Measurements from ENCODE around the gene IER2.
A peak's percentile ranks its signal among the peaks of the same experiment; 100 is the strongest.
"Not testable (repeated sequence)": the region's sequence is repeated elsewhere in the genome, so short reads cannot be mapped to it uniquely, and the experiment has no call there.

The IER2 gene

DNA sequence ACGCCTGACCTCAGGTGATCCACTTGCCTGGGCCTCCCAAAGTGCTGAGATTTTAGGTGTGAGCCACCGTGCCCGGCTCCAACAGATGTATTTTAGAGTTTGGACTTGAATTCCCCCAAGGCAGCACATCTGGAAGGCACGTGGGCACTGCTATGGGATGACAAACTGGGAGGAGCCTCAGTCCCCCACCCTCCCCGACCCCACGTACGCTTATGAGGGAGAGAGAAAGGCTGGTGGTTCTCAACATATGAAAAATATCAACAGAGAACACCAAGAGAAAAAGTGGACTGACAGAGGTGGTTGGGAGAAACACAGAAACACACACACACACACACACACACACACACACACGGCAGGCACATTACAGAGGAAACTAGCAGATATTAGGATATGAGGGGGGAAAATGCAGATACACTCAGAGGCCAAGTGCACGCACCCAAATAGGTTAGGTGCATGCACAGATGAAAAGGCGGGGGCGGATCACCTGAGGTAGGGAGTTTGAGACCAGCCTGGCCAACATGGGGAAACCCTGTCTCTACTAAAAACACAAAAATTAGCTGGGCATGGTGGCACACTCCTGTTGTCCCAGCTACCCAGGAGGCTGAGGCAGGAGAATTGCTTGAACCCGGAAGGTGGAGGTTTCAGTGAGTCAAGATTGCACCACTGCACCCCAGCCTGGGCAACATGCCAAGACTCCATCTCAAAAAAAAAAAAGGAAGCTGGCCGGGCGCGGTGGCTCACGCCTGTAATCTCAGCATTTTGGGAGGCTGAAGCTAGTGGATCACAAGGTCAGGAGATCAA lies 3.2 kb upstream of the IER2 start:
- no peak for DNase-seq

DNA sequence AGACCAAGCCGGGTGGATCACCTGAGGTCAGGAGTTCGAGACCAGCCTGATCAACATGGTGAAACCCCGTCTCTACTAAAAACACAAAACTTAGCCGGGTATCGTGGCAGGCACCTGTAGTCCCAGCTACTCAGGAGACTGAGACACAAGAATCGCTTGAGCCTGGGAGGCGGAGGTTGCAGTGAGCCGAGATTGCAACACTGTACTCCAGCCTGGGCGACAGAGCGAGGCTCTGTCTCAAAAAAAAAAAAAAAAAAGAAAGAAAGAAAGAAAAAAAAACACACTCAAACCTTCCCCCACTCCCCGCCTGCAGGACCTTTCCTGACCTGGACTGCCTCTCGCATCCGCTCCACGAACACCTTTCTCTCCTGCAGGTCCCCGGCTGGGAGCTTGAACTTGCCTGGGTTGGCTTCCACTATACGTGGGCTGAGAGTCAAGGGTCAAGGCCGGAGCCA lies 1.0 kb upstream of the IER2 start:
- DNase-seq, result not testable (repeated sequence)

DNA sequence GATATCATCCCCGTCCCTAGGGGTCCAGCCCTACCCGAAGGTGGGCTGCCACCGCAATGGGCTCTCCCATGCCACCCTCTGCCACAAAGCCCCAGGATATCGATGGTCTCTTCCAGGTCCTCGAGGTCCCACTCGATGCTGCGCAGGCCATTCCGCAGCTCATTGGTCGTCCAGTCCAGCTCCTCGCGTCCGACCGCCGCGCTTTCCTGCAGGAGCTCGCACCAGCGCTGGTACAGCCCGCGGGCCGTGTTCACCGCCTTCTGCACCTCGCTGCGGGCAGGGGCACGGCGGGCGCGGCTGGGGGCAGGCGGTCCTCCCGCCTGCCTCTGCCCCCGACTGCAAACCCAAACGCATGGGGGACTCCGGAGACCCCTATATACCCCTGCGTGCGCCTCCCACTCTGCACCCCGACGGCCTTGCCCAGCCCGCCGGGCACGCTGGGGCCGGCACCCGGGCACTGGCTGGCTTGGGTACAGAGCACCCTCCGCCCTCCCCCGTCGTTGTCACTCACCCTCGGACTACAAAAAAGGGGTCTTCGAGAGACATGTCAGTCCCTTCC lies 504 bp upstream of the IER2 start:
- no peak for DNase-seq

DNA sequence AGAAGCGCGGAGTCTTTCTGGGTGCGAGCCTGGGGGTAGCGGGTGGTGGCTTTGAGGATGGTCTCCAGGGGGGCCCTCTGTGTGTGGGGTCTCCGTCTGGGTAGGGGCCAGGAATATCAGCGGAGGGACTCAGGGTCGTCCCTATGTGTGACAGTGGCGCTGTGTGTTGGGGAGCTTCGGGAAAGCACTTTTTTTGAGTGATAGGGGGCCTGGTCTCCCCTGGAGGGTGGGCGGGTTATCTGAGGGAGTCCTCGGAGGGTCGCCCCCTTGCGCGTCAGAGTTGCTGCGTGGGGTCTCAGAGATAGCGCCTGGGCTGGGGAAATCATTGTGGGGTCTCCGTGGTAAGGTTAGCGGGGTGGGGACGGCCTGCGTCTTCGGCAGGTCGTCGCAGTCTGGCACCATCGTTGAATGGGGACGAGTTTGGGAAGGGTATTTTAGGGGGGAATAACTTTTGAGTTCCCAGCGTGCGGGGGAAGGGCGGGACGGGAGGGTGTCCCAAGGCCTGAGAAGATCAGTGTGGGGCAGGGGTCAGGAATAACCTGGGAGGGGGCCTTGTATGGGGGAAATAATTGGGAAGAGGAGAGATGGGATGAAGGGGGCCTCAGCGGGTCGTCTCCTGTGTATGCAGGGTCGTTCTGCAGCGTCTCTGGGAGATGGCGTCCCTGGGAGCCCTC lies 857 bp downstream of the IER2 start:
- no peak for DNase-seq

DNA sequence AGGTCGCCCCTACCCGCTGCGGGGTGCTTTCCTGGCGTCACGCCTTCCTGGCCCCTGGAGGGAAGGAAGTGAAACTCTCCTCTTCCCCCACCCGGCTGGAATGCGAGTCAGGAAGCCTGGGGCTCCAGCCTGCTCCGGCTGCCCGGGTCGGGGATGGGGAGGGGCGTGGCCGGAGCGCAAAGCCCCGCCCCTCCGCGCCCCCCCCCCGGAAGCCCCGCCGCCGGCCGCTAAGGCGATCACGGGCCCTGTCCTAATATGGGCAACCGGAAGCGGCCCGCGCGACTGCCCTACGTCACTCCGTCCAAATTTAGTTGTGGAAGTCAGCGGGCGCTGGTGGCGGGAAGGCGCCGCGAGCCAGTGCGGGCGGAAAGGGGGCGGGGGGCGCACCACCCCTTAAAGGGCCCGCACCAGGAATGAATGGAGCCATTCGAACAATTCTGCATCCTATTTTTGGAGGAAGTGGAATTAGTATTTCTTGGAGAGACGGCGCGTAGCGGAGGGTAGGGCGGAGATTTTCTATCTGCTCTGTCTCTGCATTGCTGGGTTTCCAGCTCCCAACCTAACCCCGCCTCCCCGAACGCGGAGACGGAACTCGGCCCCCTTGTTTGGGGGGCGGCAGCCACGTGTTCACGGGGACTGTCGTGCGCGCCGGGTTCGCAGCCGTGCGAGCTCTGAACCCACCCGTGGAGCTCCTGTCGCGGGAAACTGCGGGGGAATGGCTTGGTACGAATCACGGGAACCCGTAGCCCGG lies 1.6 kb downstream of the IER2 start:
- DNase-seq, result peak; percentile 89

DNA sequence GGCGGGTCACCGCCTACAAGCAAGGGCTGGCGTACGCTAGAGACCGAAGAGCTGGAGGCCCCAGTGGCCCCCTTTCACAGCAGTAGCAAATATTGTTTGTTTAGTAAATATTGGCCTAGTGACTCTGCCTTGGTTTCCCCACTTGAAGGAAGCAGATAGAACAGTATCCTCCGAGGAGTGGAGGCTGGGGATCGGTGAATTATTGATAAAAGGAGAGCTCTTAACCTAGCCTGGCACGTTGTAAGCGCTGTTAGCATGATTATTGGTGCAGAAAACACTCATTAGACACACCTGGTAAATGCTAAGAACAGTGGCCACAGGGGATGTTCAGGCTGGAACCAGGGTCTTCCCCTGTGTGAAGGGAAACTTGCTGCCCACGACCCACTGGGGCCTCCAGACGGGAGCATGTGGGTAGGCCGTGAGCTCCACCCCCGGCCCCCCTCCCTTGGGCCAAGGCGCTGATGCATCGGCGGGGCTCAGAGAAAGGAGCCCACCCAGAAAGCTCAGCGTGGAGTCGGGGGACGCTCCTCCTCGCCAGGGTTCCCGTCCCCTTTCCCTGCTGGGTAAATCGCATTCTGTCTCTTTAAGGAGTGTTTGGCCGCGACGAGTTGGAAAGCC lies 2.3 kb downstream of the IER2 start:
- peak; percentile 48 for DNase-seq

DNA sequence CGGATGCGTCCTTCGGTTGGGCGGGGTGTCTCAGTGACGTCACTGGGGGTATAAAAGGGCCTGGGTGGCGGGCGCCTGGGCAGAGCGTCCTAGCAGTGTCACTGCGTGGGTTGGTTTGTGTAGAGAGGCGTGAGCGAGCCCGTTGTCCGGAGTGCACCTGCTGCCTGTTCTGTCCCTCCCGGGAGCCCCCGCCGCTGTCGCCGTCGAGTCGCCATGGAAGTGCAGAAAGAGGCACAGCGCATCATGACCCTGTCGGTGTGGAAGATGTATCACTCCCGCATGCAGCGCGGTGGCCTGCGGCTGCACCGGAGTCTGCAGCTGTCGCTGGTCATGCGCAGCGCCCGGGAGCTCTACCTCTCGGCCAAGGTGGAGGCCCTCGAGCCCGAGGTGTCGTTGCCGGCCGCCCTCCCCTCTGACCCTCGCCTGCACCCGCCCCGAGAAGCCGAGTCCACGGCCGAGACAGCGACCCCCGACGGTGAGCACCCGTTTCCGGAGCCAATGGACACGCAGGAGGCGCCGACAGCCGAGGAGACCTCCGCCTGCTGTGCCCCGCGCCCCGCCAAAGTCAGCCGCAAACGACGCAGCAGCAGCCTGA lies 2.9 kb downstream of the IER2 start:
- peak; percentile 79 for DNase-seq

DNA sequence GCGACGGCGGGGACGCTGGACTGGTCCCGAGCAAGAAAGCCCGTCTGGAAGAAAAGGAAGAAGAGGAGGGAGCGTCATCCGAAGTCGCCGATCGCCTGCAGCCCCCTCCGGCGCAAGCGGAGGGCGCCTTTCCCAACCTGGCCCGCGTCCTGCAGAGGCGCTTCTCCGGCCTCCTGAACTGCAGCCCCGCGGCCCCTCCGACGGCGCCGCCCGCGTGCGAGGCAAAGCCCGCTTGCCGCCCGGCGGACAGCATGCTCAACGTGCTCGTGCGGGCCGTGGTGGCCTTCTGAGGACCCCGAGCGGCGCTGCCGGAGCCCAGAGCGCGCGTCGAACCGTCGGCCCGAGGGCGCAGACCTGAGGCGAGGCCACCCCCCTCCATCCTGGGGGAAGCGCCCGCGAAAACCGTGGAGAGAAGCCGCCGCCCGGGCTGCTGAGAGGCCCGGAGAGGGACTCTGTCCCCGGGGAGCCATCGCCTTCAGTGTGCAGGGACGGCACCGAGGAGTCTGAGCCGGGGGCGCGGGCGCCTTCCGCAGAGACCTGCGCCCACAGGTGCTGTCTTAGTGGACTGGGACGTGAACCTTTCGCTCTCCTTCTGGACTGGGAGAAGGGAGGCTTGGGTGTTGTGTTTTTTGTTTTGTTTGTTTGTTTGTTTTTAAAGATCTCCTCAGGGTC lies 3.5 kb downstream of the IER2 start:
- DNase-seq, result no peak

DNA sequence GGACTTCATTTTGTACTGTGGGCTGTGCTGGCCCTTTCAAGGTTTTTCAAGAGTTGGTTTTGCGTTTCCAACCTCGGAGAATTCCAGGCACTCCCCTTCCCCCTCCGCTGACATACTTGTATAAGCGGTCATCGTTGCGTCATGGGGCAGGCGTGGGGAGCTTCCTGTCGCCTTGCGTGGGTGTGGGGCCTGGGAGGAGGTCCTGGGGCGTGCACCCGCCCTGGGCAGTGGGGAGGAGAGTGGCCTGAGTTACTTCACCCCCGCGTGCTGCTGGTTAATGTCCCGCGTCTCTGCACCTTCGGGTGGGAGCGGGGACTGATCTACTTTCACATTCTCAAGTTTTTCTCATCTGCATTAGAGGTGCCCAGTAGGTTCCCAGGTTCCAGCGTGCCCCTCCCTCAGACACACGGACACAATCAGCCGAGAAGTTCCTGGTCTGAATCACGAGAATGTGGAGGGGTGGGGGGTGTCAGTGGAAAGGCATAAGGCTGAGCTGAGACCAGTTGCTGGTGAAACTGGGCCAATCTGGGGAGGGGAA lies 4.1 kb downstream of the IER2 start:
- peak; percentile 21 for DNase-seq

DNA sequence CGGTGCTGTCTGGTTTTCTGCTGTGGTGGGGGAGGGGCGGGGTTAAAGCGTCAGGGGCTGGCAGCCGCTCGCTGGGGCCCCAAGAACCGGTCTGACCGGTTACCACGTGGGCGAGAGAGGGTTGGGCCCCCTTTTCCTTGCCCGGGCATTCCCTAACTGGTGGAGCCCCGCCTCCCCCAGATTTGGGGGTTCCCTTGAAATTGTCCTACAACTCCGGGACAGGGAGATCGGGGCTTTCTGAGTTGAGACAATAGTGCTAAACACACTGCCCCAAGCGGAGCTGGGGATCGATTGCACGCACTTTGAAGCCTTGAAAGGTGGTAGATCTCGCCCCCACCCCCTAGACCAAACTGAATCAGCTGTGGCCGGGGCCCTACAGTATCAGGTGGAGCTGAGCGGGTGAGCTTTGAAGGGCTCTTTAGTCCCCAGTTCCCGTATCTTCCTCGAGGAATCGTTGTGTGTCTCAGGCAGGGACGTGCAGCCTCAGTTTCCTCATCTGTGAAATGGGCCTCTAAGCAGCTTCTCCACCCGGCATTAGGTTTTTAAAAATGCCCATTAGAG lies 4.8 kb downstream of the IER2 start:
- peak; percentile 52 for DNase-seq

DNA sequence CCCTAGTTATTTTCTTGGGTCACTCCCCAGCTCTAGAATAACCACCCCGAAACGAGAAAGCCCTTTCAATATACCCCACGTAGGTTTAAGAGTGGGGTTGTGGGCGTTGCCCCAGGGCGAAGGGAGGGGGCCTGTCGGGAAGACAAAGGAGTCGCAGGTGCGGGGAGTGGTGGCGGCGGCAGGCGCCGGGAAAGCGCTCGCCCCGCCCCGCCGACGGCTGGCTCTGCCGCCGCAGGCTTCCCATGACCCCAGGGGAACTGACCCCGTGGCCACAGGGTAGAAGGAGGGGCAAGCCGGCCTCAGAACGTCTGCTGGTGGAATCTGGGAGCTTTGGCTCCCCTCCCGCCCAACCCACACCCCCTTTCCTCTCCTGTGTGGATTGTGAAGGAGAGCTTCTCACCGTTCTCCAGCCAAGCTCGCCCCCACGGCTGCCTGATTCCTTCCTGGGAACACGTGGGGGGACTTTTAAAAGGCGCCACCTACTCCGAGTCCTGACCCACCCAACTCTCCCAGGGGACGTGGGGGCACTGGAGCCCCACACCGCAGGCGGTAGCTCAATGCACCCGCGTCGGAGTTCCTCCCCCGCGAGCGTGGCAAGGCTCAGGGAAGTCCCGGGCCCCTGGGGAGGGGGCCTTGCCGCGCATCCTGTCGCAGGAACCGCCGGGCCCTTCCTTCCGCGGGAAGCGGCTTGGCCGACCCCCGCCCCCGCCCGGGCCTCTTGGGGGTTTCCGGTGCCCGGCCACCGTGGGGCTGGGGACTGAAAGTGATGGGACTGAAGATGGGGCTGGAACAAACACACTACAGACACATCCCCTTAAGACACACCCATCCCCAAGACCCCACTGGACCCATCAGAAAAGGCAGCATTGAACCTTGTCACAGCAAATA lies 5.5 kb downstream of the IER2 start:
- peak; percentile 28 for DNase-seq

DNA sequence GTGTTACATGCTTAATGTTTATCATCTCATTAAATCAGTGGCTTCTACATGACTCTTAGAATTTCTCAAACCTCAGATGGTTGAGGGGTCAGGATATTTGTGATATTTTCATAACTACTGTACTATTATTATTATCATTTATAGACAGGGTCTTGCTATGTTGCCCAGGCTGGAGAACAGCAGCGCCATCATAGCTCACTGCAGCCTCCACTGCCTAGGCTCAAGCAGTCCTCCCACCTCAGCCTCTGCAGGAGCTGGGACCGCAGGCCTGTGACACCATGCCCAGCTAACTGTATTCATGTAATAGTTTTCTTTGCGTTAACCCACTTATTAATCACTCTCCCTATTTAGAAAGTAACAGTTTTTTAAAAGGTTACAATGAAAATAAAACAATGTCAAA lies 9.5 kb downstream of the IER2 start:
- DNase-seq, result no peak

DNA sequence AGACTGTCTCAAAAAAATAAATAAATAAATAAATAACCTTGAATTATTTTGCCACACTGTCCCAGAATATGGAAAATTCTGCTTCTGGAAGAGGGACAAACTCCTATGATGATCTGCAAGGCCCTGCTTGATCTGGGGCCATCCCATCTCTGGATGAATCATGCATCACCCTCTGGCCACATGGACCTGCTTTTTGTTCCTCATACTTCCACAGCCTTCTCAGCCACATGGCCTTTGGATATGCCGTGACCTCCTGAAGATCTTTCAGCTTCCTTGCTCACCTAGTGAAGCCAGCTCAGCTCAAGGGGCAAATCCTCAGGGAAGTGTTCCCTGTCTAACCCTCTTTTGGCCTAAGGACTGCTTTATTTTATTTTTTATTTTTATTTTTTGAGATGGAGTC lies 10.3 kb downstream of the IER2 start:
- DNase-seq, result no peak

DNA sequence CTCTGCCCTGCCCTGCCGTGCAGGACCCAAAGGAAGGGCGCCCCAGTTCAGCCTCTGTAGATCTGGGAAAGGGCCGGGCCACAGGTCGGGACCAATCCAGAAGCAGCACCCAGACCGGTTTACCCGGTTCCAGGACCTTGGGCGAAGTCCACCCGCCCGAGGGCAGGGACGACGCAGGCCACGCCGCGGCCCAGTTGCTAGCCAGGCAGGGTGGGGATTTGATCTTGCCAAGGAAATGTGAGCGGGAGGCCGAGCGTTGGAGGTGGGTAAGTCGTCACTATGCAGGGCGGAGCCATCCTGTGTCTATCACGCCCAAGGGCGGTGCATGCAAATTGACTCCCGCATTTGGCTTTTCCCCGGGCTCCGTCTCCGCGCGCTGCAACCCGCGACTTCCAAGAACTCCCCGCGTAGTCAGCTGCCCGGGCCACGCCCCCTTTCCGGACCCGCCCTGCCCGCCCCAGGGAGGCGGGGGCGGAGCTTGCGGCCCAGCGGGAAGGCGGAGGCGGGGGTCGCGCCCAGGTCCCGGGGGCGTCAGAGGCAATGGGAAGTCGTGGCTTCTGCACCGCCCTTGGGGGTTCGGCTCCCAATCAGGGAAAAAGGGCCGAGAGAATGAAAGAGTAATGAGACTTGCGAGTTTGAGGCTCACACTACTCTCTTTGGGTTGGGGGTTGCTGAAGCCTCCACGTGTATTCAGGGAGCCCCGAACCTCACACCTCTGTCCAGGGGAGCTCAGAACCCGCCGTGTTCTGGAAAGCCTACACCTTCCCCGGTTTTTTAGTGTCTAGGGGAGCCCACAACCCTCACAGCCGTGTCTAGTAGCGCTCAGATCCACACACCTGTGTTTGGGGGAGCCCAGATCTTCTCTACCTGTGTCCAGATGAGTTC lies 12.8 kb downstream of the IER2 start:
- DNase-seq, result peak; percentile 10

DNA sequence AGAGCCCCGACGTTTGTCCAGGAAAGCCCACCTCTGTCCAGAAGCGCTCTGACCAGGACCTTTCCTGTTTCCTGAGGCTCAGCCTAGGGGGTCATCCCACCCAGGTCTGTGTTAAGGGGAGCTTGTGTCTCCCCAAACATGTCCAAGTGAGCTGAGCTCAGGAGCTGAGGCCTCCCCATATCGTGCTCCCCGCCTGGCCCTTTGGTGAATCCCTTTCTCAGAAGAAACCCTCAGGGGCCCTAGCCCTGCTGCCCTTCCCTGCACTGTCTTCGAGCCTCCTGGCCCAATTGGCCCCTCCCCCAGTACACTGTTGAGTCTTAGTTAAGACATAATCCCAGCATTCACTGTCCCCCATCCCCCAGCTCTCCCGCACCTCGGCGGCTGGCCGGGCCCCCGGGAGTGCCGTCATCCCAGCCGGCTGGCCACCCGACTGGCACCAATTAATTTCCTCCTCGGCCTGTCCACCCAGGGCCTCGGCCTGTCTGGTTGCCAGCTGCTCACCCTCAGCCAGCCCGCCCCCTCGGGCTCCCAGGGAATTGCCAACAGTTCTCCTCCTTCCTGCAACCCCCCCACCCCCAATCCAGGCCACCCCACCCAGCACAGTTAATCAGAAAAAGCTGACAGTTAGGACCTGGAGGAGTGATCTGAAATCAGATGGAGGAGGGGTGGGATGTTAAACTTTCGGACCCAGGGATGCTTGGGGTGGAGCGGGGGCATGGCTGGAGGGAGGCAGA lies 13.6 kb downstream of the IER2 start:
- no peak for DNase-seq

DNA sequence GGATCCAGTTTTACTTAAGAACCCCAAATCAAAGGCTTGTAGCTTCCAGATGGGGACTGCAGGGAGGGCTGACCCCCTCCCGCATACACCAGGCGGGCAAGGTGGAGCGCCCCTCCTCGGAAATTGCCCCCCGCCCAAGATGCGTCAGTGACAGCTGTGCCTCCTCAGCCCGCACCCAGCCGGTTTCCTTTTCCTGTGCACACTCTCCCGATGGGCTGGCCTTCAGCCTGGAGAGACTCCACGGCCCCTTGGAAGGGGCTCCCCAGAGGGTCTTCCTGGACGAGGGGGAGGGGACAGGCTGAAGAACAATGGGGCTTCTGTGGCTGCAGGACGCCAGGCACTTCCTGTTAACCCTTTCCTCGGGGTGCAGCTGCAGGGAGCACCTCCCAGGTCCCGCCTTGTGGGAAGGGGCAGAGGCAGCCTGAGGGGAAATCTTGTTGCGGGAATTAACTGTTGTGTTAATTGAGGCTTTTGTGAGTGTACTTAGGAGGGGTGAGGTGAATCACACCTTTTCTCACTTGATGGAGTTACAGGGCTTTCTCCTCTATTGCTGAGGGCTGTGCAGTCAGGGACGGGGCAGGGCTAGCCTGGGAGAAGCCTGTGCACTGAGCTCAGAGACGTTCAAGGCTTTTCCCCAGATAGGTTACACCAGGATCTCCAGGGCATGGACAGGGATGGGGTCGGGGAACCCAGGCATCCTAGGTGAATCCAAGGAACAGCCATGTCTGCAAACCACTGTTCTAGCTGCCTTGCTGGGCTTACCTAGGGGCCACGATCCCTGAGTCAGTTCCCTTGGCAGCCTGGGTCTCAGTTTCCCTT lies 14.3 kb downstream of the IER2 start:
- peak; percentile 29 for DNase-seq

DNA sequence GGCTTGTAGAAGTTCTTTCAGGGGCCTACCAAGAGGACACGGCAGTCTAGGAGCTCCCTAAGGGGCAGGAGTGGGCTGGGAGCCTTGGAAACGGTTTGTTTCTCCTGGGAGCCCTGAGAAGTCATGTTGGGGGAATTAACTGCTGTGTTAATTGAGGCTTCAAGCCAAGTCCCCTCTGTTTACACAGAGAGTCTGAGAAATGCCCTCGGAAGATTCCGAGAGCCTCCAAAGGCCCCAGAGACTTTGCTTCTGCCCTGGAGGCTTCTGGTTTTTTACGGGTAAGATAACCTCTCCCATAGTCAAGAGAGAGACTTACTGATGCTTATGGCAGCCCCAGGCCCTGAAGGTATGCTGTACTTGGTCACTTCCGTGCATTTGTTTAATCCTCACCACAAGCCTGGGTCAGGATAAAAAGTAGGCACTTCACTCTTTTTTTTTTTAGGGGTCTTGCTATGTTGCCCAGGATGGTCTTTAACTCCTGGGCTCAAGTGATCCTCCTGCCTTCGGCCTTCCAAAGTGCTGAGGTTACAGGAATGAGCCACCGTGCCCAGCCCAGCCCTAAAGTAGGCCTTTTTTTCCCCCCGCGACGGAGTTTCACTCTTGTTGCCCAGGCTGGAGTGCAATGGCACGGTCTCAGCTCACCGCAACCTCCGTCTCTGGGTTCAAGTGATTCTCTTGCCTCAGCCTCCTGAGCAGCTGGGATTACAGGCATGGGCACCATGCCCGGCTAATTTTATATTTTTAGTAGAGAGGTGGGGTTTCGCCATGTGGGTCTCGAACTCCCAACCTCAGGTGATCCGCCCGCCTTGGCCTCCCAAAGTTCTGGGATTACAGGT lies 15.2 kb downstream of the IER2 start:
- DNase-seq, result no peak
